Renal pelvis (tissue), 4 donors: Measurements from ENCODE around the gene LRRC45. TPM values are rescaled to one million over a fixed set of nuclear protein-coding genes. Genes with fewer than 3 reads are reported as not detected.

Source experiments
- DNase-seq: peaks from one replicate; pipeline ENCODE4 v3.0.0-alpha.2; 2013
- polyA plus RNA-seq, 3 donors: library from polyadenylated mRNA; unstranded; fragments of 120-200 nt; gene quantifications; one replicate each; pipeline ENCODE4 v1.2.1, GENCODE V29; 2013; ENCODE audit not compliant: insufficient read length in 3 of 3

The LRRC45 gene
- polyA plus RNA-seq, 3 donors: 15.8 to 18.1 (median 16.6) TPM

DNA sequence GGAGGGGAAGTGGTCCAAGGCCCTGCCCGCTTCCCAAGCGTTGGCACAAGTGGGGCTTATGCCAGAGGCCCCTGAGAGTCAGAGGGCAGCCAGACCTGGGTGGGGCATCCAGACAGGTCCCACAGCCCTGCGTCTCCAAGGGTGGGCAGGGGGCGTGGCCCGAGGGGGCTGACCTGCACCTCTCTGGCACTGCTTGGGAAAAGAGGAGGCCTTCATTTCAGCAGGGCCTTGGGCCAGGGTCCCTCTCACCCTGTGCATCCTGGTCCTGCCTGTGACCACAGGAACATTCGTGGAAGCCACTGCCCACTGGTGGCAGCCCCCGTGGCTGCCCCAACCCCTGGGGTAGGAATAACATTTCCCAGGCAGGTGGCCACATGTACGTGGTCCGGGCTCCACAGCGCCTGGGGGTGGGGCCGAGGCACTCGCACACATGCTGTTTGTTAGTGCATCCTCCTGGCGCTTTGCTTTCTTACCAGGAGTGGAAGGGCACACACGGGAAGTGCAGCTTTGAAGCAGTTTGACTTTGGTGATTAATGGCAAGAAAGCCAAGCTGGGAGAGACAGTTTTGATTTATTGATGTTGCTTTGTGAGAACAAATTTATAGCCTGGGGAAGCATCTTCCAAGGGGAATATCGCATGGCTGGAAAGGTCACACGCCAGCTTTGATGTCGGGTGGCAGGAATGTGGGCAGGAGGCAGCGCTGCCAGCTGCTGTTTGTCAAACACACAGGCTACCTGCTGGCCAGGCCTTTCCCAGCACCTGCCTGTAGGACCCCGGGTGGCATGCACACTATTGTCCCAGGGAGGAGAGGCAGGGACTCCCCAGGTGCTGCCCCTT lies 4.7 kb upstream of the LRRC45 start:
- peak; percentile 82 for DNase-seq

DNA sequence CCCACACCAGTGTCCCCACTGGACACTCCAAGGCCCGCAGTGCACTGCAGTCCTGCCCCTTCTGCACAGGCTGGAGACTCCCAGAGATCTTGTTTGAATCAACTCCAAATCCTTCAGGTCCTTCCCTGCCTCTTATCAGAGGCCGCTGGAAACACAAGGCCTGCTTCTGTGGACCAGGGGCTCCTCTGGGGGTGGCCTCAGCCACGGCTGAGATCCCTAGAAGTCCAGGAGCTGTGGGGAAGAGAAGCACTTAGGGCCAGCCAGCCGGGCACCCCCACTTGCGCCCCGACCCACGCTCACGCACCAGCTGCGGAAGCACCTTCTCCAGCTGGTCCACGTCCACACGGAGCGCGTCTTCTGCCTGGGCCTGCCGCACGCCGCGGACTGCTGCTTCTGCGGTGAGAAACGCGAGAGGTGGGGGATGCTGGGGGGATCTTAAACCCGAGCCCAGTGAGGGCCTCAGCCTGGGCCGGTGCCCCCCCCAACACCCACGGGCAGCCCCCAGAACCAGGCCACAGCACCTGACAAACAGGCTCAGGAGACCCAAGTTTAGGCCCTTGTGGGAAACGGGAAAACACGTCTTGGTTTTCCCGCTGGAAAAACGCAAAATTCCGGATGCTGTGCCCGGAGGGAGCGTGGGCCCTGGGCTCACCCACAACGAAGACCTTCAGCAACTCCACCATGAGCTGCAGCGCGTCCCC lies 4.0 kb upstream of the LRRC45 start:
- DNase-seq: no peak

DNA sequence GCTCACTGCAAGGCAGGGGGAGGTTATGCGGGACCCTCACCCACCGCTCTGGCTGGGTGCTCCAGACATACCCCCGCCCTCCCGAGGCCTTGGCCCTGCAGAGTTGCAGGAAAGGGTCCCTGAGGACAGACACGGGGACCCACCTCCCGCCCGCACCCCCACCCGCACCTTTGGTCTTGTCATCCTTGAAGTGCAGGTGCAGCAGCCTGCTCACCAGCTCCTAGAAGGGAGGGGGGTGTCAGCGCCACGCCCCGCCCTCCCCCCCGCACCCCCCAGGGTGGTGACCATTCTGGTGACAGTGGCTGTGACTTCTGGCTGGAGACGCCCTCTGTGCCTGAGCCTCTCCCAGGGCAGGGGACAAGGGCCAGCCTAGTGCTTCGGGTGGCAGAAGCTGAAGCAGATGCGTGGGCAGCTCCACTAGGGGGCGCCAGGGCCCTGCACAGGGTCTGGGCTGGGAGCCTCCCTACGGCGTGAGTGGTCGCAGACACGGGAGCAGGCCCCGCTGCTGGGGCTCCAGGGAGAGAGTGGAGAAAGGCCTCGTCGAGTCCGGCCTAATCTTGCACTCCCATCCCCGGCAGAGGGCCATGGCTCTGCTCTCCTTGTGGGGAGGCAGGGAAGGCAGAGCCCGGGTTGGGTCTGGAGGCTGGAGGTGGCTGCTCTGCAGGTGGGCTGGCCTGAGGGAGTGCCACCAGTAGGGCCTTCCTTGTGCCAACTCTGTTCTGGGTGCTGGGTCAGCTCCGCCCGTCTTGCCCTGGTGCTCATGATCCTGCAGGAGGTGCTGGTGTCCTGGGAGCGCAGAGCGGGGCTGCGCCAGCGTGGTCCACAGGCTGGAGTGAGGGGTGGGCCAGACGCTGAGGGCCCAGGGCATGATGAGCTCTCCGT lies 3.2 kb upstream of the LRRC45 start:
- DNase-seq: no peak

- no peak for DNase-seq
Observed at GRCh38 chr17:82020572-82021106, 2.5 kb upstream of the LRRC45 start.

- peak; percentile 73 for DNase-seq
Observed at GRCh38 chr17:82021107-82021899, 1.8 kb upstream of the LRRC45 start.

DNA sequence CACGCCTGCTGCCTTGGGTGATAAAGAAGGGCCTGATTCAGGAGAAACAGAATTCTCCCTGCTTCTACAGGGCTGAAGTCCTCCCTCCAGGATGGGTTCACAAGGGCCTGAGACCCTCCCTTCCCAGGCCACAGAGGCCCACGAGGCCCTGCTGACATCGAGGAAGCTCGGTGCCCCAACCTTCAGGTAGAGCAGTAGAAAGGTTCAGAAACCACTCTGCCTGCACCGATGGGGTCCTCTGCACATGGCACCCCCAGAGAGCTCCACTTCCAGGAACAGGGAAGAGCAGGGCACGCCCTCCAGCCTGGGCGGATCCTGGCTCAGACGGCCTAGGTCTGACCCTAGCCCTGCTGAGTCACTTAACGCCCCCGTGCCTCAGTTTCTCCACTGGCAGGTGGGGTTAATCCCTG lies 1.2 kb upstream of the LRRC45 start:
- DNase-seq: no peak

DNA sequence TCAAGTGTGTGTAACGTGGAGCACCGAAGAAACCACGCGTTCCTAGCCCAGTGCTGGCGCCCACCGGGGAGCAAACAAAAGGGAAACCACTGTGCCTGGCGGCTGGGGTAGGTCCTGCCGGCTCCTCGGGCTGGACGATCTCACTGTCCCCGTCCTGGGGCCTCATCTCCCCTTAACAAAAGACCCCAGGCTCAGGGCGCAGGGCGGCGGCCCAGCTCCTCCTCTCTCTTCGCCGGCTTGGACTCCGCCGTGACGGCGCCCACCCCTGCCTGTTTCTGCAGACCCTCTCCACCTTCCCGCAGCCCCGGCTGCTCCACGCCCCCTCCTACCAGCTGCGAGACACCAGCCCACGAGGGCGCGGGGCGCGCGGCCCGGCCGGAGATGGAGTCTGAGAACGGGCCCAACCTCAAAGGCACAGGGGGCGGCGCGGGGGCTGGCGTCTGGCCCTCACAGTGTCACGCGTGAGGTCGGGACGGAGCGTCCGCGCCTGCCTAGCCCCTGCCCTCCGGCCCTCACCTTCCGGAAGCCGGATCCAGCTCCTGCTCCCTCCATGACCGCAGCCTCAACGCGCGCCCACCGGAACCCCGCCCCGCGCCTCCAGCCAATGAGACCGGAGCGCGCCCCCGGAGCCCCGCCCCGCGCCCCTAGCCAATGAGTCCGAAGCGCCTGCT lies 660 bp upstream of the LRRC45 start, which contains the start of gene CENPX:
CENPX (minus strand) TSS at position 569 of the 671 bp plus-strand sequence; CDS start at position 552, 17 bp downstream.
- no peak for DNase-seq

GRCh38 chr17:82023447-82024241 lies 539 bp downstream of the LRRC45 start:
- DNase-seq: no peak

DNA sequence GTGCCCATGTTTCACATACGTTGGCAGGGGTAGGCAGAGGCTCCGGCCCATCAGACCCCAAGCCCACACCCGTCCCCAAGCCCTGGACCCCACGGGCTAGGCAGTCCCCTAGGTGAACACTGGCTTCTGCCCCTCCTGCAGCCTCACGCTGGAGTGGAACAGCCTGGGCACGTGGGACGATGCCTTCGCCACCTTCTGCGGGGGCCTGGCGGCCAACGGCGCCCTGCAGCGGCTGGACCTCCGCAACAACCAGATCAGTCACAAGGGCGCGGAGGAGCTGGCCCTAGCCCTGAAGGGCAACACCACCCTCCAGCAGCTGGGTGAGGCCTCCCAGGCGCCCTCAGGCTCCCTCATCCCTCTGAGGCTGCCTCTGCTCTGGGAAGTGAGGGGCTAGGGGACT lies 1.8 kb downstream of the LRRC45 start:
- DNase-seq: no peak

DNA sequence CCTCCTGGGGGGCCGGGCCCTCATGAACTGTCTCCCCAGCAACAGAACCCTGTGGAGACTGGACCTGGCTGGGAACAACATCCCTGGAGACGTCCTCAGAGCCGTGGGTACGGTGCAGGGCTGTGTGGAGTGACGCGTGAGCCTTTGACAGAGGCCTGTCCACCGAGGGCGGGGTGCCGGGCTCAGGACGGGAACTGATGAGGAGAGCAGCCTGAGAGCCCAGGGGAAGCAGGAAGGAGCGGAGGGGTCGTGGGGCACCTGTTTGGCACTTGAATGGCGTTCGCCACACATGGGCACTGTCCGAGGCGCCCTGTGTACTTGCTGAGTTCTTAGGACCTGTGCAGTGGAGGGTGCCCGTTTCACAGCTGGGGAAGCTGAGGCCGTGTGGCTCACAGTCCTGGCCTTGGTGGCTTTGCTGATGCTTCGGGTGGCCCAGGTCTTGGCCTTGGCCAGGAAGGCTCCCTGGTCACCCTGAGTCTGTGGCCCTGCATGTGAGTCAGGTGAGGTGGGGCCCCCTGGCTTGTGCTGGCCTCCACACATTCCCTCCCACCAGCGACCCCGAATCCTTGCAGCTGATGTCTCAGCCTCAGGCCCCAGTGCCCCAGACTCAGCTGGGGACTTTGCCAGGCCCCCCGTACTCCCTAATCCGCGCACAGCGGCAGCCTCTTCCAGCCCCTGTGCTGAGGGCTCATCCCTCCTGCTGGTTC lies 2.4 kb downstream of the LRRC45 start:
- DNase-seq: no peak

GRCh38 chr17:82028246-82028645 lies 5.1 kb downstream of the LRRC45 start:
- DNase-seq: no peak

DNA sequence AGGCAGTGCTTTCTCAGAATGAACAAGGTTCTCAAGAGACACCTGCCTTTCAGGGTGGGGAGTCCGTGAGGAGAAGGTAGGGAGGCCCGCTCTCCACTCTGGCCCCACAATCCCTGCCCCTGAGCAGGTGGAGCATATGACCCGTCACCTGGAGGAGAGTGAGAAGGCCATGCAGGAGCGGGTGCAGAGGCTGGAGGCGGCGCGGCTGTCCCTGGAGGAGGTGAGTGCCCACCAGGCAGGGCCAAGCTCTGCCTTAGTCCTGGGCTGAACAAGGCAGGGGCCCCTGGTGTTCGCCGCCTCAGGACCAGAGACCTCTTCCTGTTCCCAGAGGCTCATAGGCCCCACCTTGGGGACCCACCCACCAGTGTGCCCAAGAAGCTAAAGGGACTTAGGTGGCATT lies 5.9 kb downstream of the LRRC45 start:
- no peak for DNase-seq

- DNase-seq: no peak
Observed at GRCh38 chr17:82029391-82029790, 6.3 kb downstream of the LRRC45 start.

GRCh38 chr17:82029990-82030469 lies 6.9 kb downstream of the LRRC45 start:
- no peak for DNase-seq

DNA sequence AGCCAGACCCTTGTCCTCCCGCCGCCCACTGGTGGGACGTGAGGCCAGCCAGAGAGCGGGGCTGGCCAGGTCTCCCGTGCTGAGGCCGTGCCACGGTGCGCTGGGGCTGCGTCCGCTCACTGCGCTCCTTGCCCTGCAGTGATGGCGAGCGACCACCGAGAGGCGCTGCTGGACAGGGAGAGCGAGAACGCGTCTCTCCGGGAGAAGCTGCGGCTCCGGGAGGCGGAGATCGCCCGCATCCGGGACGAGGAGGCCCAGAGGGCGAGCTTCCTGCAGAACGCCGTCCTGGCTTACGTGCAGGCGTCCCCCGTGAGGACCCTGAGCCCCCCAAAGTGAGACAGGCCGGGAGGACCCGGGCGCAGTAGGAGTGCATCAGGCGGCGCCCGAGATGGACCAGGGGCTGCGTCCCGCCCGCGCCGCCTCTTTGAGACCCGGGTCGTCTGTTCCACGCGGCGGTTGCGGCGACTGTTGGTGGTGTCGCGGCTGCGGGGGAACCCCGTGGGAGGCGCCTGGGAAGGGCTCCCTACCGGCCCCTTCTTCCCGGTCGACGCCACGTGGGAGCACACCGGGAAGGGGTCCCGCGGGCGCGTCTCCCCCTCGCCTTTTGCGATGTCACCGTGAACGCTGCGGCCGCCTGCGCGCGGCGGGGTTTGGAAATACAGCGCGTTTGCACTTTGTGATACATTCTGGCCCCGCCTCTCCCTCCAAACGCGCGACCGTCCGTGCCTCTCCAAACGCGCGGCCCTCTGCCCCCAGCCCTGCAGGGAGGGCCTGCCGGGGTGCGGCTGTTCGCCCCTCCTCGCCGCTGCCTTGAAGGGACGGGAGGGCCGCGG lies 7.6 kb downstream of the LRRC45 start:
- no peak for DNase-seq

DNA sequence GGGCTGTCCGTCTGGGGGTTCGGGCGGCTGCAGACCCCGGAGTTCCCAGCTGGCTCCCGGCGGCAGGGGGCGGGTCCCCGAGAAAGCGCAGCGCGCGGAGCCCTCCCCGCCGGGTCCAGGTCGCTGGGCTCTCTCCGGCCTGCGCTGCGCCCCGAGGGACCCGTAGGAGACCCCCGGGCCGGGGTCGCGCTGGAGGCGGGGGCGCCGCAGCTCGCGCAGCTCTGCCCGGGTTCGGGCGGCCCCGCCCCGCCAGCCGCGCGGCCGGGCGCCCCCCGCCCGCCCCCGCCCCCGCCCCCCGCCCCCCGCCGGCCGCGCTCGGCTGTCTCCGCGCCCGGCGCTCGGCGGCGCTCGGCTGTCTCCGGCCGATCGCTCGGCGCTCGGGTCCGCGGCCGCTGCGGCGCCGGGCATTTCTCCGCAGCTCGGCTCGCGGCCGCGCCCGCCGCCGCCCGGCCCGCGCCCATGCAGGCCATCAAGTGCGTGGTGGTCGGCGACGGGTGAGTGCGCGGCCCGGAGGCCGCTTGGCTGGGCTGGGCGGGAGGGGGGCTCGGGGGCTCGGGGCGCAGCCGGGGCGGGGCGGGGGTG lies 8.3 kb downstream of the LRRC45 start, which contains the start of gene RAC3:
RAC3 (plus strand) TSS at position 376 of the 582 bp plus-strand sequence; CDS start at position 460, 84 bp downstream.
- no peak for DNase-seq
